SK-N-SH treated with all-trans-retinoic acid at 6 μM for 48 hours (cell line): ENCODE data around the gene TMEM127.

Source experiments
- ARNTL ChIP-seq: fragments of 450-650 bp; formaldehyde crosslinking; IDR thresholded peaks from 2 replicates; pipeline ENCODE4 v1.5.0; 2020; ENCODE audit warnings: low read depth, mild to moderate bottlenecking, moderate library complexity, borderline replicate concordance
- BACH2 ChIP-seq: fragments of 250-450 bp; sonication (Bioruptor Pico); IDR thresholded peaks from 2 replicates; pipeline ENCODE4 v1.9.0; 2021; ENCODE audit warnings: mild to moderate bottlenecking, borderline replicate concordance
- GLIS3 ChIP-seq: fragments of 250-450 bp; sonication (Bioruptor Pico); IDR thresholded peaks from 2 replicates; pipeline ENCODE4 v1.5.0; 2020; ENCODE audit warnings: mild to moderate bottlenecking, moderate library complexity
- ISL1 ChIP-seq: fragments of 250-450 bp; sonication (Bioruptor Pico); IDR thresholded peaks from 2 replicates; pipeline ENCODE4 v2.1.2; 2022; ENCODE audit warnings: mild to moderate bottlenecking, moderate library complexity
- RARB ChIP-seq: fragments of 250-450 bp; sonication (Bioruptor Pico); IDR thresholded peaks from 2 replicates; pipeline ENCODE4 v1.8.0; 2021; ENCODE audit warnings: mild to moderate bottlenecking, moderate library complexity
- TCF4 ChIP-seq: fragments of 250-450 bp; sonication (Bioruptor Pico); IDR thresholded peaks from 2 replicates; pipeline ENCODE4 v1.8.0; 2021; ENCODE audit warnings: mild to moderate bottlenecking, moderate library complexity, borderline replicate concordance
- ZC3H10 ChIP-seq: fragments of 250-450 bp; sonication (Bioruptor Pico); IDR thresholded peaks from 2 replicates; pipeline ENCODE4 v1.5.1; 2021; ENCODE audit warnings: mild to moderate bottlenecking, moderate library complexity
- ZNF70 ChIP-seq: fragments of 450-650 bp; formaldehyde crosslinking; IDR thresholded peaks from 2 replicates; pipeline ENCODE4 v1.5.0; 2020; ENCODE audit warnings: mild to moderate bottlenecking, moderate library complexity
- ZNF8 ChIP-seq: fragments of 450-650 bp; formaldehyde crosslinking; IDR thresholded peaks from 2 replicates; pipeline ENCODE4 v1.5.0; 2020; ENCODE audit warnings: mild to moderate bottlenecking, moderate library complexity
- TF ChIP-seq, protein P1 (sequence below): fragments of 250-450 bp; sonication (Bioruptor Pico); IDR thresholded peaks from 2 replicates; pipeline ENCODE4 v1.5.0; 2020; ENCODE audit warnings: mild to moderate bottlenecking, moderate library complexity

GRCh38 chr2:96247009-96247408 lies 18.8 kb downstream of the TMEM127 start:
- TF ChIP-seq RARB (no peak), ZNF70 (CRISPR knock-in tag) (no peak), BACH2 (CRISPR knock-in tag) (no peak), GLIS3 (CRISPR knock-in tag) (no peak), TCF4 (CRISPR knock-in tag) (no peak), ZC3H10 (CRISPR knock-in tag) (no peak), ARNTL (CRISPR knock-in tag) (no peak), ZNF8 (CRISPR knock-in tag) (no peak), ISL1 (no peak)
- TF ChIP-seq, protein P1, sequence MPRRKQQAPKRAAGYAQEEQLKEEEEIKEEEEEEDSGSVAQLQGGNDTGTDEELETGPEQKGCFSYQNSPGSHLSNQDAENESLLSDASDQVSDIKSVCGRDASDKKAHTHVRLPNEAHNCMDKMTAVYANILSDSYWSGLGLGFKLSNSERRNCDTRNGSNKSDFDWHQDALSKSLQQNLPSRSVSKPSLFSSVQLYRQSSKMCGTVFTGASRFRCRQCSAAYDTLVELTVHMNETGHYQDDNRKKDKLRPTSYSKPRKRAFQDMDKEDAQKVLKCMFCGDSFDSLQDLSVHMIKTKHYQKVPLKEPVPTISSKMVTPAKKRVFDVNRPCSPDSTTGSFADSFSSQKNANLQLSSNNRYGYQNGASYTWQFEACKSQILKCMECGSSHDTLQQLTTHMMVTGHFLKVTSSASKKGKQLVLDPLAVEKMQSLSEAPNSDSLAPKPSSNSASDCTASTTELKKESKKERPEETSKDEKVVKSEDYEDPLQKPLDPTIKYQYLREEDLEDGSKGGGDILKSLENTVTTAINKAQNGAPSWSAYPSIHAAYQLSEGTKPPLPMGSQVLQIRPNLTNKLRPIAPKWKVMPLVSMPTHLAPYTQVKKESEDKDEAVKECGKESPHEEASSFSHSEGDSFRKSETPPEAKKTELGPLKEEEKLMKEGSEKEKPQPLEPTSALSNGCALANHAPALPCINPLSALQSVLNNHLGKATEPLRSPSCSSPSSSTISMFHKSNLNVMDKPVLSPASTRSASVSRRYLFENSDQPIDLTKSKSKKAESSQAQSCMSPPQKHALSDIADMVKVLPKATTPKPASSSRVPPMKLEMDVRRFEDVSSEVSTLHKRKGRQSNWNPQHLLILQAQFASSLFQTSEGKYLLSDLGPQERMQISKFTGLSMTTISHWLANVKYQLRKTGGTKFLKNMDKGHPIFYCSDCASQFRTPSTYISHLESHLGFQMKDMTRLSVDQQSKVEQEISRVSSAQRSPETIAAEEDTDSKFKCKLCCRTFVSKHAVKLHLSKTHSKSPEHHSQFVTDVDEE (CRISPR knock-in tag), result no peak
